GM18505 (cell line): Measurements from ENCODE around the gene UPK3BL1.
"Not testable (repeated sequence)": the region's sequence is repeated elsewhere in the genome, so short reads cannot be mapped to it uniquely, and the experiment has no call there.

ENCODE experiments used
- ATAC-seq: cut with Tn5 transposase; IDR thresholded peaks from one replicate; pipeline ENCODE4 v1.9.1; 2021; ENCODE audit not compliant: unreplicated experiment
- POLR2A ChIP-seq: IDR thresholded peaks from 4 replicates; pipeline ENCODE4 v1.6.1; 2011; ENCODE audit warnings: borderline replicate concordance; ENCODE audit not compliant: insufficient read depth, insufficient read length; ENCODE audit errors: extremely low read depth

Gene UPK3BL1

GRCh38 chr7:102642691-102643090 is at the start of gene UPK3BL1:
UPK3BL1 (minus strand) TSS chr7:102642791; CDS start chr7:102642741, 50 bp downstream.
- not testable (repeated sequence) for ATAC-seq

GRCh38 chr7:102690602-102691001 is 48.0 kb upstream of the UPK3BL1 start:
- not testable (repeated sequence) for ATAC-seq

GRCh38 chr7:102689436-102690282 is 47.1 kb upstream of the UPK3BL1 start:
- peak; percentile 73 for ATAC-seq

- ATAC-seq: peak; percentile 67
These were observed 45.9 kb upstream of the UPK3BL1 start for GRCh38 chr7:102688299-102689036.

GRCh38 chr7:102682560-102682959 is 40.0 kb upstream of the UPK3BL1 start:
- not testable (repeated sequence) for ATAC-seq

GRCh38 chr7:102680780-102681179 is 38.2 kb upstream of the UPK3BL1 start:
- not testable (repeated sequence) for ATAC-seq

GRCh38 chr7:102675545-102675944 is 33.0 kb upstream of the UPK3BL1 start:
- ATAC-seq: not testable (repeated sequence)

GRCh38 chr7:102673447-102674067 is 31.0 kb upstream of the UPK3BL1 start:
- not testable (repeated sequence) for ATAC-seq

- ATAC-seq: peak; percentile 18
These were observed 29.3 kb upstream of the UPK3BL1 start for GRCh38 chr7:102671956-102672307.

GRCh38 chr7:102671166-102671955 is 28.8 kb upstream of the UPK3BL1 start, which contains the start of gene POLR2J2:
POLR2J2 (minus strand) TSS chr7:102671663; CDS start chr7:102671601, 62 bp downstream.
- ATAC-seq: peak; percentile 73

GRCh38 chr7:102667523-102667922 is 24.9 kb upstream of the UPK3BL1 start:
- not testable (repeated sequence) for ATAC-seq

More at GRCh38 chr7:102671166-102671955, 28.8 kb upstream of the UPK3BL1 start, which contains the start of gene POLR2J2:
- peak; percentile 19 for TF ChIP-seq POLR2A

GRCh38 chr7:102666850-102667249 is 24.3 kb upstream of the UPK3BL1 start:
- ATAC-seq: not testable (repeated sequence)

GRCh38 chr7:102664765-102665164 is 22.2 kb upstream of the UPK3BL1 start:
- not testable (repeated sequence) for ATAC-seq

- not testable (repeated sequence) for ATAC-seq
These were observed 7.3 kb upstream of the UPK3BL1 start, which contains the start of gene SPDYE2B for GRCh38 chr7:102649924-102650323. SPDYE2B (plus strand) TSS chr7:102650319; CDS start chr7:102652349, 2,030 bp downstream.

GRCh38 chr7:102647813-102648212 is 5.2 kb upstream of the UPK3BL1 start:
- ATAC-seq: not testable (repeated sequence)

- not testable (repeated sequence) for ATAC-seq
These were observed 813 bp upstream of the UPK3BL1 start for GRCh38 chr7:102643404-102643803.

- ATAC-seq: peak; percentile 4
These were observed 3.7 kb downstream of the UPK3BL1 start for GRCh38 chr7:102638848-102639247.

GRCh38 chr7:102636956-102637355 is 5.6 kb downstream of the UPK3BL1 start:
- ATAC-seq: not testable (repeated sequence)

GRCh38 chr7:102635354-102635753 is 7.2 kb downstream of the UPK3BL1 start:
- not testable (repeated sequence) for ATAC-seq

GRCh38 chr7:102634299-102634698 is 8.3 kb downstream of the UPK3BL1 start:
- ATAC-seq: not testable (repeated sequence)
